GM19023 (cell line): ENCODE data around the gene ZNF639.
A peak's percentile ranks its signal among the peaks of the same experiment; 100 is the strongest.

Experiments used
- ATAC-seq: cut with Tn5 transposase; IDR thresholded peaks from one replicate; pipeline ENCODE4 v1.9.1; 2021; ENCODE audit warnings: mild to moderate bottlenecking, moderate library complexity; ENCODE audit not compliant: unreplicated experiment

Gene ZNF639

GRCh38 chr3:179309225-179310078 lies 13.4 kb upstream of the ZNF639 start:
- ATAC-seq, result peak; percentile 78

- no peak for ATAC-seq
These were observed 4.0 kb upstream of the ZNF639 start for GRCh38 chr3:179318876-179319275.

- ATAC-seq, result no peak
These were observed 1.1 kb upstream of the ZNF639 start for GRCh38 chr3:179321668-179322285.

GRCh38 chr3:179323197-179324110 lies 623 bp downstream of the ZNF639 start:
- peak; percentile 48 for ATAC-seq

- no peak for ATAC-seq
These were observed 1.5 kb downstream of the ZNF639 start for GRCh38 chr3:179324270-179324754.

GRCh38 chr3:179330438-179330837 lies 7.6 kb downstream of the ZNF639 start:
- ATAC-seq, result no peak

- no peak for ATAC-seq
These were observed 9.4 kb downstream of the ZNF639 start for GRCh38 chr3:179332240-179332639.

GRCh38 chr3:179333084-179333483 lies 10.3 kb downstream of the ZNF639 start:
- no peak for ATAC-seq

GRCh38 chr3:179336345-179336929 lies 13.6 kb downstream of the ZNF639 start:
- ATAC-seq, result no peak

- ATAC-seq, result peak; percentile 95
These were observed 24.7 kb downstream of the ZNF639 start, which contains the start of gene MFN1 for GRCh38 chr3:179347345-179348194. Gene MFN1 (plus strand): TSS chr3:179347709. CDS start chr3:179348852, 1,143 bp downstream.

- peak; percentile 46 for ATAC-seq
These were observed 25.6 kb downstream of the ZNF639 start for GRCh38 chr3:179348325-179349013.

- no peak for ATAC-seq
These were observed 33.2 kb downstream of the ZNF639 start for GRCh38 chr3:179355996-179356395.

- no peak for ATAC-seq
These were observed 40.5 kb downstream of the ZNF639 start for GRCh38 chr3:179363332-179363731.

- ATAC-seq, result no peak
These were observed 46.8 kb downstream of the ZNF639 start for GRCh38 chr3:179369621-179370020.

GRCh38 chr3:179373938-179374337 lies 51.1 kb downstream of the ZNF639 start:
- ATAC-seq, result no peak

- ATAC-seq, result no peak
These were observed 52.5 kb downstream of the ZNF639 start for GRCh38 chr3:179375091-179375999.

- ATAC-seq, result no peak
These were observed 53.6 kb downstream of the ZNF639 start for GRCh38 chr3:179376474-179376873.
